Measurements from ENCODE around the gene ITPKB.
A peak's percentile ranks its signal among the peaks of the same experiment; 100 is the strongest.

Gene ITPKB

DNA sequence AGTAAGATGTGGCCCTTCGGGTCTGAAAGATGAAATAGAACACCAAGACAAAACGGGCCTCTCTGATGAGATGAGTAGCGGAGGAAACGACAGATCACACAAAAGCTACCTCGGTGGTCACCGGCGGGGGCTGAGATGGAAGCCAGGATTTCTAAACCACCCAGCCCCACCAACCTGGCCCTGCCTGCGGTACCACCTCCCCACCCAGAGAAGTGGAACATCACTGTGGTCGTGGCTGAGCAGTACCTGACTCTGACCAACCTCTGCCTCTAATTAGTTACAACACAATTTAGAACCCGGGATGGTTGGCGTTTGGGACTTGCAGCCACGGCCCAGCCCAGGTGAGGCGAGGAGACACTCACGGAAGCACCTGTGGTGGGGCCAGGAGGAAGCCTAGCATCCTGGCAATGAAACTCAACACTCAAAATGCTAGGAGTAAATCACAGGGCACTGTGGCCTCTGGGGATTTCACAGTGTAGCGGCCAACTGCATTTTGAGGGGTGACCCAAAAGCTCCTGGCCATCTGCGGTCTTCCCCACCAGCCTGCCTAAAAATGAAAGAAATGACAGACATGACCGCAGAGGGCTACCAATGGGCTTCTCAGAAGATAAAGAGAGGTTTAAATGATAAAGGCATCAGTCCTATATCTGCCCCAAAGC is 73.4 kb downstream of the ITPKB start:
- no peak for DNase-seq (ENCODE audit: low spot score)

DNA sequence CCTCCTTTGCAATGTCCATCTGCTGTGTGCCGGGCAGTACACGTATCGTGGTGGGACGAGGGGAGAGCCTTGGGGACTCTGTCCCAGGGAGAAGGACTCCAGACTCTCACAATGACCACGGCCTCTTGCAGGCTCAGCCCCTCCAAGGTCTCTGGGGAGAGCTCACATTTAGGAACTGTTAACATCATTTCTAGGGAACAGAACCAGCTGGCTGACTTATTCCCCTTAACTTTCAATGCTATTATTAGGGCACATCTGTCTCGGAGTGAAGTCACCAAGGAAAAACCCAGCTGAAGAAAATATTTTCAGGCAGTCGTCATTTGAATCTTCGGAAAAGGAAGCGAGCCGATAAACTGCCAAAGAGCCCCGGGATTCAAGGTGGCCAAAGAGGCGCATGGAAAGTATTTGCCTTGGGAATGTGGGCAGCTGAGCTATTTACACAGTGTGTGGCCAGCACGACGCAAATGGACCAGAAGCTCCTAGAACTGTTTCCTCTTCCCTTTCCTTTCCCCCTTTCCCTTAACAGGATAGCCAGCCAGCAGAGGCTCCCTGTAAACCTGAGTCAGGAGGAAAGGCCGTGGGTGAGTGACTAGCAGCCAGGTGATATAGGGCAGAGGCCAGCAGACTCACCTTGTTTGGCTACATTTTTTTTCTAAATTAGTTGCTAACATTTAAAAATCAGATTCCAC is 74.5 kb downstream of the ITPKB start:
- no peak for DNase-seq (ENCODE audit: low spot score)

GRCh38 chr1:226663327-226663704 is 75.8 kb downstream of the ITPKB start:
- no peak for DNase-seq (ENCODE audit: low spot score)

DNA sequence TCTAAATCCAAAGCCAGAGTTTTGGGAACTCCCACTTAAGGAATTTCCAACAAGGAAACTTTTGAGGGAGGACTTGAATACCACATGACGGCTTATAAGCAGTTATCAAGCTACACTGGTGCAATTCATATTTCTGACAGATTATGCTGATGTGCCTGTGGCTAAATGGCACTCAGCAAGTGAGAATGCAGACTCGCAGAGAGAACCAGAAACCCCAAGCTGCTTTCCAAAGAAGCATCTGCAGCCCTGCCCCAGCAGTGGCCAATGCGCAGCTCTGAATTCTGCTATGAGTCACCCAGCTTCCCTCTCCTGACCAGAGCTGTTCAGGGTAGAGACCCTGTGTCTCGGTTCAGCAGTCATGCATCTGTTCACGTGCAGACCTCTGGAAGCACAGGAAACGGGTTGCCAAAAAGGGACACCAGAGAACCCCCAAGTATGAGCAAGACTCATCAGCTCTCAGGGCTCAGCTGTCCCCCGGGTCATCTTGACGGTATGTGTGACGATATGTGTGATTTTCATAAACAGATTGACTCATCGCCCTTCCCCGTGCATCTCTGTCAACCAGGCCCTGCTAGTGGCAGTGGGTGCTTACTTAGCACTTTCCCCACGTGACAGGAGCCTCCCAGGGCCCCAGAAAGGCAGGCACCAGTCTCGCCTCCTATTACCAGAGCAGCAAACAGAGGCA is 76.3 kb downstream of the ITPKB start:
- peak; percentile 96 for DNase-seq (ENCODE audit: low spot score)

DNA sequence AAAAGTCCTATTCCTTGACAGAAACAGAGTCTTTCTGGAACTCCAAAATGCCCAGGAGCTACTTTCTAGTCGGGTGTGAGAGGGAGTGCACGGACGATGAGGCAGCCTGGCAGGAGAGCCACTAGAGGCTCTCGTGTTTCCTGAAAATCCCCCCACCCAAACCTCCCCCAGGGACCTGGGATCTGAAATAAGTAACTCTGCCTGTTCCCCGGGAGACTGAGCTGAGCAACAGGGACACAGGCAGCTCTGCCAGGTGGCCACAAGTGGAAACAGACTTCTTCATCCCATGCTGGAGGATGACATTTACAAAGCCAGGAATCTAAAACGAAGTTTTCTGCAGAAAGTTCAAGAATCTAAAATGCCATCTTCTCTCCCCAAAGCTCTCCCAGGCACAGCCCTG is 77.1 kb downstream of the ITPKB start:
- no peak for DNase-seq (ENCODE audit: low spot score)

GRCh38 chr1:226661271-226661670 is 77.8 kb downstream of the ITPKB start:
- no peak for DNase-seq (ENCODE audit: low spot score)

DNA sequence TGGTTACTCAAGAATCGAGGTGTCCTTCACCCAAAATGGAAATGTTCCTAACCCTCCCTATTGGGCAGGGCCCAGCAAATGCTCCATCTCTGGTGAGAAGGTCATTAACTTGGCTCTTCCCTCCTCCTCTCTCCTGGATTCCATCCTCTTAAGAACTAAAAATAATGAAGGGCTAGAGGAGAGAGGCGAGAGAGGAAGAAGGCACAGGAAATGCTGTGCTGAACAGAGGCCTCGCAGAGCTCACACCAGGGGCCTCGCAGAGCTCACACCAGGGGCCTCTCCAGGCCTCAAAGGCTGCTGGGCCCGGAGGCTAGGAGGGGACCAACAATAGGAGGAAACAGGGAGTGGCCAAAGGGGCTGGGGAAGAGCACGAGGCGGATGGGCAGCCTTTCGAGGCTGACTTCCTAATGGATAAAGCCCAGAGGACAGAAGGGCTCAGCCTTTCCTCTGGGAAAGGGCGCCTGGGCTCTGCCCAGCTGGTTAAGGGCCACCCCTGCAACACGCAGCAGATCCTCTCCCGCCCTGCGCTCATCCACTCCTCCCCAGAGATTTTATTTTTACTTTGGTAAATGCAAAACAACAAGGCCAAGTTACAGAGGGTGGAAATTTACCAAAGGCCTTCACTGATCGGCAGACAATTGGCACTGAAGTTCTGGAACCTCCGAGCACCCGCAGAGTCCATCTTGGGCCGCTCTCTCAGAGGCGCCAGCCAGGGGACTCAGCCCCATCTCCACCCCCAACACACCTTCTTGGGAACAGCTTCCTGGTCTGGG is 78.5 kb downstream of the ITPKB start:
- DNase-seq (ENCODE audit: low spot score): no peak

- DNase-seq (ENCODE audit: low spot score): no peak
Observed at GRCh38 chr1:226659641-226660040, 79.4 kb downstream of the ITPKB start.

DNA sequence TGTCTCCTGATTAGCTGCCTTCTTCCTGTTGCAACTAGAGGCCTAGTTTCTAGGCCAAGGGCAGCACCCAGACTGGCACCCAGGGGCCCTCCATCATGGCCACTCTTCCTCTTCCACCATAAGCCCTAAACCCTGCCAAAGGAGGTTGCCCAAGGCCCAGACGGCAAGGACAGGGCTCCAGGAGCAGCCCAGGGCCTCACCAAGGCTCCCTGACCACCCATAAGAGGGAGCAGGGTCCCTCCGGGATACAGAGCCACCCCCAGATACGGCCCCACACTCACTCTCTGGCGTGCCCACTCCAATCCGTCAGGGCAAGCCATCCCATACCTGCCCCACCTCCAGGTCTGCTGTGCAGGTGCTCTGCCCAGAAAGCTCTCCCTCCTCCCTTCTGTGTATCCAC is 79.9 kb downstream of the ITPKB start:
- no peak for DNase-seq (ENCODE audit: low spot score)

- no peak for DNase-seq (ENCODE audit: low spot score)
Observed at GRCh38 chr1:226658546-226659125, 80.4 kb downstream of the ITPKB start.

GRCh38 chr1:226657895-226658545 is 81.1 kb downstream of the ITPKB start:
- no peak for DNase-seq (ENCODE audit: low spot score)

- no peak for DNase-seq (ENCODE audit: low spot score)
Observed at GRCh38 chr1:226656601-226657277, 82.3 kb downstream of the ITPKB start.

DNA sequence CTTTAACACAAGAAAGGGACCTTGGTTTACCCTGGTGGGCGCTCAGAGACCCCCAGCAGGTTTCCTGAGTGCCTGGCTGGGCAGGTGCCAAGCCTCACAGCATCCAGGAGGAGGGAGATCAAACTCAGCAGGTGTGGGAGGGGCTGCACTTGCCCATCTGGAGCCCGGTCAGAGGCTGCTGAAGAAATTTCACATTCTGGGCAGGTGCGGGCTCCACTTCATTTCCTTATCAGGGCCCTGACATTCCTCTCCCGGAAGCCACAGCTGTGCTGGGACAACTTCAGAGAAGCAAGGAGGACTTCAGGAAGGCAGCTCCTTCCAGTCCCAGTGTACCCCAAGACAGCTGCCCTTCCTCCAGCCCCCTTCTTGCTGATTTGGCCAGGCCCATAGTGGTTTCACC is 82.9 kb downstream of the ITPKB start:
- DNase-seq (ENCODE audit: low spot score): no peak

- no peak for DNase-seq (ENCODE audit: low spot score)
Observed at GRCh38 chr1:226655251-226656163, 83.6 kb downstream of the ITPKB start.

DNA sequence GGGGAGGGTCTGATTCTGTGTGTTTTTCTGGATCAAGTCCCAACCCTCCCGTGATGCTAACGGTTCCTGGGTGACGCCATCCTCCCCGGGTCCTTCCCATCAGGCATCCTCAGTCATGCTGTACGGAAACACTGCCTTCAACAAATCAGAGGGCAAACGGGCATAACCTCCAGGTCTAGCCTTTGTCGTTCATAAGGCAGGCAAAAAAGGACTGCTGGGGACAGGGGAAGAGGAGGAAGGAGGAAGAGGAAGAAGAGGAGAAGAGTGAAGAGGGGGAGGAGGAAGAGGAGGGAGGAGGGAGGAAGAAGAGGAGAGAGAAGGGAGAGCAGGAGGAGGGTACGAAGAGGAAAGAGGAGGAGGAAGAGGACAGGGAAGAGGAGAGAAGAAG is 84.4 kb downstream of the ITPKB start:
- no peak for DNase-seq (ENCODE audit: low spot score)

DNA sequence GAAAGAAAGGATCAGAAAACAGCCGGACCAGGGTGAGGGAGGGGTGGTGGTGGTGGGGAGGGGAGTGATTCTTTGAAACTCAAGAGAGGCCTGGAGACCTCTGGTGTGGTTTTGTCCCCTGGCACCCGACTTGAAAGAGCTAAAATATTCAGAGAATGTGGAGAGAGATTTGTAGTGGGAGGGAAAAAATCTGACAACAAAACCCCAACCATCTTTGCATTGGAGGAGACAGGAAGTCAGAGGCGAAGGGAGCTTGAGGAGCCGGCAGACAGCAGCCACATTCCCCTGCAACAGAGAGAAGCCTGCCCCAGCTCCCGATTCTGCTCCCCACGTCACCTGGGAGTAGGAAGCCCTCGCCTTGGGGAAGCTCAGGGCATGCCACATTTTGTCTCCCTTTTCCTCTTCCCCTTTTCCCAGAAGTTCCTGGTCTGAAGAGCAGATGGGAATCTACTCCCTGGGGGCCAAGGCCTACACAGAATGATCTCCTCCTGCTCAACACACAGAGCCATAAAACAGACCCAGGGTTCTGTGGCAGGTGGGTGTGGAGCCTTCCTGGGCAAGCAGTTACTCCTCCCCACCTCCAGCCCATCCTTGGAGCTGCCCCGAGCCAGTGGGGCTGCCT is 84.9 kb downstream of the ITPKB start:
- DNase-seq (ENCODE audit: low spot score): no peak

DNA sequence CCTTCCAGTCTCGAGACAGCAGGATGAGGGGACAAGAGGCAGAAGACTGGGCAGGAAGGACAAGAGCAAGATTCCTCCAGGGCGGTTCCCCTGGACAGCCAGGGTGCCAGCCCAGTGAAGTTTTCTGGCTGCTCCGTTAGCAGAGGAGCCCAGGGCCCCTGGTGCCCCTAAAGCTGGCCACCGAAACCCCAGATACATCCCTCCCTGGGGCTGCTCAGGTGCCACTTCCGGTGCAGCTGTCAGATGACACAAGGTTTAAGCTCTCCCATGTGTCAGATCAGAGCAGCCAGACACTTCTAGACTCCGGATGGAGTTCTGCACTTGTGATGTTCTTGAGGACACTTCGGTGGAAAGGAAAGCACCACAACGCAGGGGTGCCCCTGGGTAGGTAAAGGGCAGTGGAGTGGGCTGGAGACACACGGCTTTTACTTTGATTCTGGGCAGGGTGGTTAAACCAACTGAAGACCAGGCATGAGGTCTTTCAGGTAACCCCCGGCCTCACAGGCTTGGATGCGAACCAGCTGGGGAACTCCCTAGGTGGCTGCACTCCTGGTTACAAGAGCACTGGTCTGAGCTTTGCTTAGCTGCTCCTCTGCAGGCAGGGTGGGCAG is 85.7 kb downstream of the ITPKB start:
- peak; percentile 65 for DNase-seq (ENCODE audit: low spot score)

- DNase-seq (ENCODE audit: low spot score): no peak
Observed at GRCh38 chr1:226652613-226653012, 86.5 kb downstream of the ITPKB start.

DNA sequence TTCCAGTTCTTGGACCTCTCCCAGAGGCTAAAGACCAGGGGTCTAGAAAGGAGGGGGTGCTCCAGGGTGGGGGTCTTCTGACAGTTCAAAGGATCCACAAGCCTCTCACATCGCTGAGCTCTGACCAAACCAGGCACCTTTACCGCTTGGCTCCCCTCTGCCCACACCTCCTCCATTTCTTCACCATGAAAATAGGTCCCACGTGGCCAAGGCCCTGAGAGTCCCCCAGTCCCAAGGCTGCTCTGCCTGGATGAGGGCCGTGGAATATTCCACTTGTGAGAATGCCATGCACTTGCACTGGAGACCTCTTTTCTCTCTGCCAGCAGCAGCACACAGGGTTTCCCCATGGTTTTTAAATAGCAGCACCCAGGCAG is 87.4 kb downstream of the ITPKB start:
- DNase-seq (ENCODE audit: low spot score): no peak
